ENCODE results near the gene EREG.
"Not testable (repeated sequence)": the region's sequence is repeated elsewhere in the genome, so short reads cannot be mapped to it uniquely, and the experiment has no call there.

EREG gene

DNA sequence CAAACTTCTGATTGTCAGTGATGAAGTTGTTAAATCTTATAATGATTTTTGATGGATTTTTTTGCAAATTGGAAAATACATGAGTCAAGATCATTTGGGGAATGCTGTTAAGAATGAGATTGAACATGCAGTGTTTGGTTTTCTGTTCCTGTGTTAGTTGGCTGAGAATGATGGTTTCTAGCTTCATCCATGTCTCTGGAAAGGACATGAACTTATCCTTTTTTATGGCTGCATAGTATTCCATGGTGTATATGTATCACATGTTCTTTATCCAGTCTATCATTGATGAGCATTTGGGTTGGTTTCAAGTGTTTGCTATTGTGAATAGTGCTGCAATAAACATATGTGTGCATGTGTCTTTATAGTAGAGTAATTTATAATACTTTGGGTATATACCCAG is 24.5 kb upstream of the EREG start:
- in situ Hi-C loops (cut with MboI; ENCODE audit: low sequenced_read_pairs), result not testable (repeated sequence)

DNA sequence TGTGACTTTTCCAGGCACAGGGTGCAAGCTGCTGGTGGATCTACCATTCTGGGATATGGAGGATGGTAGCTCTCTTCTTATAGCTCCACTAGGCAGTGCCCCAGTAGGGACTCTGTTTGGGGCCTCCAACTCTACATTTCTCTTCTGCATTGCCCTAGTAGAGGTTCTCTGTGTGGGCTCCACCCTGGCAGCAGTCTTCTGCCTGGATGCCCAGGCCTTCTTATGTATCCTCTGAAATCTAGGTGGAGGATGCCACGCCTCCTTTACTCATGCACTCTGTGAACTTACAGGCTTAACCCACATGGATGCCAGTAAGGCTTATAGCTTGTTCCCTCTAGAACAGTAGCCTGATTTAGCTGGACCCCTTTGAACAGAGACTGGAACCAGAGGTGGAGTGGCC is 20.9 kb upstream of the EREG start:
- in situ Hi-C loops (cut with MboI; ENCODE audit: low sequenced_read_pairs), result no loop called here

DNA sequence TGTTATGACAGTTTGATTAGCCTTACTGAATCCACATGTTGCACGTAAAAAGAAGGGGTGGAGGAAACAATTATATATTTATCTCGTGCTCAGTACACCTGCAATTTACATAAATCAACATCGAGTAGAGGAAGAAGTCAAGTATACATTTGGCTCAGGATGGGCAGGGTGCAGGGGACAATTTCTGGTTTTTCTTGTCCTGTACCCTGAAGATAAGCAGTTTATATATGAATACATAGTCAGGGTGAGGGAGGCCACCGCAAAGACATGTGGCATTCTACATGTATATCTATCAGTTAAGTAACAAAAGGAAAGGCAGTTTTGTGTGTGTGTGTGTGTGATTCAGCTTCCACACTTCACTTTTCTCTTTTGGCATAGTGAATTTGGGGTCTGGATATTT is 11.1 kb upstream of the EREG start:
- in situ Hi-C loops (cut with MboI; ENCODE audit: low sequenced_read_pairs), result no loop called here

DNA sequence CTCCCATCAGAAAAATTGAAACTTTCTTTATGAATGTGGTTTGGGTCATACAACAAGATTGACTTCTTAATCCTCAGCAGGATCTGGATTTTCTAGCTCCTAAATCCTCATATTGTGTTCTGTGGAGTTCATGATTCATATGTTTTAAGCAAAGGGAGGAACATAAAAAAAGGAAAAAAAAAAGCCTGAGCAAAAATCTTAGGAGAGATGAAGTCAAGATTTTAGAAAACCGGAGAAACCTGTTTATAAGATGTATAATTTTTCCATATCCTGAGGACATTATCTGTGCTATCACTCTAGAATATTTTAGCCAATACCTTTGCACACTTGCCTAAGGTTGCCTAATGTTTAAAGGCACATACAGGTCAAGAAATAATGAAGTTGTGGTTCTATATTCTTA is 7.0 kb upstream of the EREG start:
- in situ Hi-C loops (cut with MboI; ENCODE audit: low sequenced_read_pairs), result no loop called here

DNA sequence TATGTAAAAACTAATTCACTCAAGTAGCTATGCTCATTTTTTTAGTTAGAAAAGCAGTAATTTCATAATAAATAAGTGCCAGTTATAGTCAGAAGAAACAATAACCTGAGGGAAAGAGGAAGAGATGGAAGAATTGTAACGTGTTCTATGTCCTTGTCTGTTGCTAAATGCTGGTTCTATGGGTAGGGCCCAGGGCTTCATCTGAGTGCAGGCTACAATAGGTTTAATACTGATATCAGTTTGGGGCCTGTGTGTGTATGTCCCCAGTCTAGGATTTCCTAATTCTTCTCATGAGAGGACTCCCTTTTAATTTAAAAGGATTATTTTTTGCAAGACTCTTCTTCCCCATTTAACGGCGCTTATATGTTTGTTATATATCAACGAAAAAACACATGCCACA is 3.3 kb upstream of the EREG start:
- in situ Hi-C loops (cut with MboI; ENCODE audit: low sequenced_read_pairs), result no loop called here

DNA sequence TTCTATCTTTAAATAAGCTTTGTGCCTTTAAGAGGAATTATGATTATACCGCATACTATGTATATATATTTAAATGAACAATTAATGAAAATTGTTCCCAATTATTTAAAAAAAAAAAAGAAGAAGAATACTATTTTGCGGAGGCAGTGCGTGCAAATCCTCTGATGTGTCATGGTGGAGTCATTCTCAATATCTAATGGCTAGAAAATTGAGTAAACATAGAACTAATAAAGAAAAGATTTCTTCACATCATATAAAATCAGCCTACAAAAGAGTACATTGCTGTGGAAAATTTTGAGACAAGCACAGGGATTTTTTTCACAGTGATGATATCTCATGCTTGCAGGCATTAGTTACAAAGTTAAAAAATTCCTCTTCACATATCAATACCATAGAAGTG is 2.6 kb upstream of the EREG start:
- in situ Hi-C loops (cut with MboI; ENCODE audit: low sequenced_read_pairs), result no loop called here

DNA sequence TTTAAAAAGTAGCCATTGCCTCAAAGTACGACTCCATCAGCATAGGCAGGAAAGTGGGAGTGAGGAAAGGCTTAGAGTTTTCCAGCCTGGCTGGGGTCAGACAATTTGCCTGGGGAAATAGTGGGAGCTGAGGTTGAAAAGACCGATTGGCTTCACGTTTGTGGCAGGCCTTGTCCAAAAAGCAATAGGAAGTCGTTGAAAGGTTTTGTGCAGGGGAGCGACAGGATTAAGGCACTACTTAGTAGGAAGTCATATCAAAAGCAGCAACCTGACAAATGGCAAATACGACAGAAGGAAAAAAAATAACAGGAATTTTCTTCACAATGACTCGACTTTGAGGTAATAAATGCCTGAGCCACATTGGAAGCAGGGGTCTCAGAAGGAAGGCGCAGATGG is 691 bp upstream of the EREG start:
- in situ Hi-C loops (cut with MboI; ENCODE audit: low sequenced_read_pairs), result no loop called here

DNA sequence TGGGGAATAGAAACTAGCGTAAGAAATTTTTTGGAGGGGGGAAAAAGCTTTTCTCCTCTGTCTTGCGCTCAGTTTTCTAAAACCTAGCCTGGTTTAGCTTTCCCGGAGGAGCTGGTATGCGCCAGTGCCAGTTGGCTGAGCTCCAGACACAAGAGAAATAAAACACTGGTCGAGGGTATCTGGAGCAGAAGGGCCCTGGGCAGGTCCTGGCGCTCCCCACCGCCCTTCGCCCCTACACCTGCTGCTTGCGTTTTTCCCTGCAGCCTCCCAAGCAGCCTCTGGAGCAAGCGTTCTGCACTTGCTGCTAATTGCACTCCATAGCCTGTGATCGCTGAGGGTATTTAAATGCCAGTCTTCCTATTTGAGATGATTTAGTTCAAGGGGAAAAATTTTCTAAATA is 816 bp downstream of the EREG start:
- in situ Hi-C loops (cut with MboI; ENCODE audit: low sequenced_read_pairs), result no loop called here

DNA sequence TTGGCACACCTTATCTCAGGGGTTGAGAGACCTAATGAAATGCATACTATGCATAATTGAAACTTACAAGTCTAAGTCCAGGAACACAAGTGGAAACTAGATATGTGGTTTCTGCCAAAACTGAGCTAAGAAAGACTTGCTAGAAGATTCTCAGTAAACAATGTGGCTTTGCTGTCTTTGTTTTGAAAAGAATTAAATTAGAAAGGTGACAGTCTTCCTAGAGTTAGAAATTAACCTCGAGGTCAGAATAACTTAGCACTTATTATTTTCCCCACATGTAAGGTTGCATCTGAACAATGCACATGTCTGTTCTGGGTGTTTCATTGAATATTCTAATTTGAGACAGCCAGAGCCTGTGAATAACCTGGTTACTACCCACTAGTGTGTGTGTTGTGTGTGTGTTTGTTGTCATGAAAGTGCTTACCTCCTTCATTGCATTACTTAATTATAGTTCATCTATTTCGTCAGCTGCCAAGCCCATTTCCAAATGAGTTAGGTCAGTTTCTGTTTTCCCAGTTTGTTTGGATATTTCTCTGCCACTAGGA is 1.5 kb downstream of the EREG start:
- in situ Hi-C loops (cut with MboI; ENCODE audit: low sequenced_read_pairs), result no loop called here

DNA sequence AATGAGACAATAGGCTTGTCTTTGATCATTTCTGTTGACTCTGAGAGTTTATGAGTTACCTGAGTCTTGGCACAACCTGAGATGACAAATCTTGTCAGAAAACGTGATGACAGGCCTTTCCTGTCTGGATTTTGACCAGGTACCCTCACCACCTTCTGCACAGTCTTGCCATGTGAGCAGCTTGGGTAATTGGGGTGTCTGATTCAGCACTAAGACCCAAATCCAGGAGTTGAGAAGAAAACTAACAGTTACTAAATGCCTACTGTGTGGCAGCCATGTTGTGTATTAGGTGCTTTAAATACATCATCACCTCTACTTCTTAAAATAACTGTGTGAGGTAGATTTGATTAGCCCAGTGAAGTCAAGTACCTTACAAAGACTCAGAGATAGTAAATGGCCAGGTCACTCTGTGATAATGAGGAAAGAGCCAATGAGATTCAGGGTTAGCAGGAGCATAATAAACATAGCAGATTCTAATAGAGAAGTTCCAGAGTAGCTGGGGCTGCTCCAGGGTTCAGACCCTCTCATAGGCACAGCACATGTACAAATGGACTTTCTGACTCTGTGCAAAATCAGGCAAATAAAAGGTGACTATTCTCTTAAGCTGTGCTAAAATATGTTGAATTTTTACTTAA is 2.8 kb downstream of the EREG start:
- in situ Hi-C loops (cut with MboI; ENCODE audit: low sequenced_read_pairs), result no loop called here

DNA sequence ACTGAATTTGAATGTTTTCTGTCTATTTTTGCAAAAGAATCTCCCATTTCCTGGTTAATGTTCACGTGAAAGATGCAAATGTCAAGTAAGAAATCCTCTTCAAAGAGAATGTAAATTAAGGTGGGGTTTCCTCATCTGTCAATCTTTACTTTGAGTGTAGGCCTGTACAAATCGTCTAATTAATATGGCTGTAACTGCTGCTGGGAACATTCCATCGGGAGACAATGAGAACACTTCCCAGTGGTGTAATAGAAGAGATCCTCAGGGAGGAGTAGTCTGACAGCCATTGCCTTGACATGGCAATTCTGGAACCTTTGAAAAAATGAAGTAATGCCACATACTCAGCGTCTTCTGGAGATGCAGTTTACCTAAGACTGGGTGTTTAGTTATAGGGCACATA is 3.7 kb downstream of the EREG start:
- in situ Hi-C loops (cut with MboI; ENCODE audit: low sequenced_read_pairs), result no loop called here

DNA sequence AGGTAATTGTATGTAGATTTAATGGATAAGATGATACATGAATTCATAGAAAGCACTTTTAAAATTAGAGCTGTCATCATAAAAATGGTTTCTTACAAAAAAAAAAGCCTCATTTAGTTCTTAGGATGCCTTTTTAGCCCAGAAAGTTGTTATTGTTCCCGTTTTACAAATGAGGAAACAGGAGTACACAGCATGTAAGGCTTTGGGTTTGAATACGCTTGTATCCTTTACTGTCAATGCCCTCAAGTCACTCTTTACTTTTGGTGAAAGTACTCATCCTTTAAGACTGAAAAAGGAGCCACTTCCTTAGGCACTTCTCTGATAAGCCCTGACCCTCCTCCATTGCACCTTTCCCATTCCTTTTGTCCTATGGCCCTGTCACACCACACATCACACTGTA is 4.9 kb downstream of the EREG start:
- in situ Hi-C loops (cut with MboI; ENCODE audit: low sequenced_read_pairs), result no loop called here

DNA sequence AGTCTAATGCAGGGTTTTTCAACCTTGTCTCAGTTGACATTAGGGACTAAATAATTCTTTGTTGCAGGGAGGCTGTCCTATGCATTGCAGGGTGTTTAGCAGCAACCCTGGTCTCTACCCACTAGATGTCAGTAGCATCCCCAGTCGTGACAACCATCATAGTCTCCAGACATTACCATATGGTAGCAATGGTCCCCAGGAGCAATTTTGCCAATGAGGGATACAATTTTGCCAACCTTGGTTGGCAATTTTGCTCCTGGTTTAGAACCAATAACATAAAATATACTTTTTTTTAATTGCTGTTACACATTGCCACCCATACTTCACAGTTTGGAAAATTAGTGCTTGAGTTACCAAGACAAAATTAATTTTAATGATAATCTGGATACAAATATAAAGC is 6.0 kb downstream of the EREG start:
- in situ Hi-C loops (cut with MboI; ENCODE audit: low sequenced_read_pairs), result no loop called here

DNA sequence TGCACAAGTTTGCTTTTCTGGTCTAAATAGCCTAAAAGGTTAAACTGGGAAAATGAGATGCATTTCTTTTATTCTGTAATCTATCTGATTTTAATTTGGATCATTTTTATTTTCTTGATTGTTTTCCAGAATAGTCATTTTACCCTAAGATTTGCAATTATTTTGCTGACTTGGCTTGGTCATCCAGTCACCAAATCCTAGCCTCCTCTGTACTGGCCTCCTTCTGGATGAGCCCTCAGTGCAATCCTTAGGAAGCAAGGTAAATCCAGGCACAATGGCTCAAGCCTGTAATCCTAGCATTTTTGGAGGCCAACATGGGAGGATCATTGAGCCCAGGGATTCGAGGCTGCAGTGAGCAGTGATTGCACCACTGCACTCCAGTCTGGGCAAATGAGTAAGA is 9.2 kb downstream of the EREG start:
- in situ Hi-C loops (cut with MboI; ENCODE audit: low sequenced_read_pairs), result no loop called here

DNA sequence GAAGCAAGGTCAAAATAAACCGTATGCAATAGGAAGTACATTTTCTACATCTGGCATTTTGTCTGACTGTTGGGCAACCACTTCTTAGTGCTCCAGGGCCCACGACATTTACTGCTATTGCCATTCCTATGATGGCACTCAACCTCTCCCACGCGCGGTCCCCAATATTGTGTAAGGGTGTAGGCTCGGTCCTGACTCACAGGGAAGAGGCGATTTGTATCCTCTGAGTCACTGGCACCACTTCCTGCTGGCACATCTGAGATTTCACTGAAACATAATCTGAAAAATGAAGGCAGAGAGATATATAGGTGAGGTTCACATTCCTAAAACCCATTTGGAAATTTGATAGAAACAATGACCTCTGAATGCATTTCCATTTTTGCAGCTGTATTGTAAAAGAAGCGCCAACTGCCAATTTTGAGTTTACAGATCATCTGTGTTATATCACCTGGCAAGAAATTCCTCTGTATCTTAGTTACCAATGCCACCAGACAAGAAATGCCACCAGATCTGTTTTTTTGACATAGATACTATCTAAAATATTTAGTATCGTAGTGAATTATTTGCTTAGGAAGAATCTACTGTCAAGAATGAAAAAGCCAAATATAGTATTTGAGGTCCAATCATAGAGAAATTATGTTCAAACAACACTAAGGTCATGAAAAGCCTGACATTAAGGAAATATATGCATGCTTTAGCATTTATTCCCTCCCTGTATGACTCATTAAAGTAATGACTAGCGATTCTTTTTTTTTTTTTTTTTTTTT is 9.8 kb downstream of the EREG start:
- in situ Hi-C loops (cut with MboI; ENCODE audit: low sequenced_read_pairs), result loop anchor here (25.0 kb wide), 1 partner anchor 288 kb away; no protein-coding TSS in a partner anchor

DNA sequence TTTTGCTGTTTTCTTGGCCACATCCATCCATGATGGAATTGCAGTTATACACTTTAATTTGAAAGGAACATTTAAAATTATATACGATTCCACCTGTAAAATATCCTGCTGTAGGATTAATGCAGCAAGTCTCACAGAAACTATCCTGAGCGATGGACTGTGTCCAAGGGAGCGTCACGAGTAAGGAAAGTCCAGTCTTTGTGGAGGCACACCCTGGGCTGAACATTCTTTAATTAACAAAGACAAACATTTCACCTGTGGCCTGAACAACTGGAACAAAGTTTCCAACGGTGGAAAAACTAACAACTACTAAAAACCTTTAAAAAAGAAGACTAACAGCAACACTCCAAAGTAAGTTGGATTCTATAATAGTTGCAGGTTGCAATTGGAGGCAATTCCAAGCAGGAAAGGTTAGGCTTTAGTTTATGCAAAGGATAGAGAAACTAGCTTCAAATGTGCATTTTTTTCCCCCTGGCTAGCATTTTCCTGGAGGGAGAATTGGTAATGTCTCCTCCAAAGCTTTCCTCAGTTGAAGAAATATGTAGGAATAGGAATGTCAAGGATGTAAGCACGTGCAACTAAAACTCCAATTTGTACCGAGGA is 11.0 kb downstream of the EREG start:
- in situ Hi-C loops (cut with MboI; ENCODE audit: low sequenced_read_pairs), result loop anchor here (25.0 kb wide), 1 partner anchor 286 kb away; no protein-coding TSS in a partner anchor

DNA sequence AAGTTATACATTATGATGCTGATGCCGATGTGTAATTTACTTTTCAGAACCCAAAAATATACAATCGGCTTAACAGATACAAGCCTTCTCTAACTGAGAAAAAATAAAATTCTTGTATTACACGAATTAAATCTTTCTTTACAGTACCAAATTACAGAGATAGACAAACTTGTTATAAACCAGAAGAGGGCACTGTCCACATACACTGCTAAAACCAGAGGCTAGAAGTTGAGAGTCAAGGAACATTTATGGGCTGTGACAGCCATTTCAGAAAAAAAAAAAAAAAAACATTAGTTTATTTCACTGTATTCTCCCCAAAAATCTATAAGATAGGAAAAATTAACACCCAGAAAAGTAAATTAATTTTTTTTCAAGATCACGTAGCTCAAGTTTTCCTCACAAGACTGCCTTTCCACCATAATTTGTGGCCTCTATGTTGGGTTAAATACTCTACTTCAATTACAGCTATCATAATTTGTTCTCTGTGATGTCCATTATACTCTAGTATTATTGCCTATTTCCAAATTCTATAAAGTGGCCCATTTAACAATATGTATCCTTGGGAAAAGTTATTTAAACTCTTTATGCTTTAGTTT is 12.0 kb downstream of the EREG start:
- in situ Hi-C loops (cut with MboI; ENCODE audit: low sequenced_read_pairs), result loop anchor here (25.0 kb wide), 1 partner anchor 285 kb away; no protein-coding TSS in a partner anchor

DNA sequence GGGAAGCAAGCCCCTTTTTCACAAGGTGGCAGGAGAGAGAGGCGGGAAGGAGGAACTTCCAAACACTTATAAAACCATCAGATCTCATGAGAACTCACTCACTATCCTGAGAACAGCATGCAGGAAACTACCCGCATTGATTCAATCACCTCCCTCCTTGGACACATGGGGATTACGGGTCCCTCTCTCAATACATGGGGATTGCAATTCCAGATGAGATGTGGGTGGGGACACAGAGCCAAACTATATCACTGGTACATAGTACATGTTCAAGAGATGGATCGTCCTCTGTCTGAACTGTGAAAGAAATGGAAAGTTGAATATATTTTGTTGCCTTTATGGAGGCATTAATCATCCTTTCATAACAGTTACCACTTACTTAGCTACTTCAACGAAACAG is 12.8 kb downstream of the EREG start:
- in situ Hi-C loops (cut with MboI; ENCODE audit: low sequenced_read_pairs), result loop anchor here (25.0 kb wide), 1 partner anchor 285 kb away; no protein-coding TSS in a partner anchor

DNA sequence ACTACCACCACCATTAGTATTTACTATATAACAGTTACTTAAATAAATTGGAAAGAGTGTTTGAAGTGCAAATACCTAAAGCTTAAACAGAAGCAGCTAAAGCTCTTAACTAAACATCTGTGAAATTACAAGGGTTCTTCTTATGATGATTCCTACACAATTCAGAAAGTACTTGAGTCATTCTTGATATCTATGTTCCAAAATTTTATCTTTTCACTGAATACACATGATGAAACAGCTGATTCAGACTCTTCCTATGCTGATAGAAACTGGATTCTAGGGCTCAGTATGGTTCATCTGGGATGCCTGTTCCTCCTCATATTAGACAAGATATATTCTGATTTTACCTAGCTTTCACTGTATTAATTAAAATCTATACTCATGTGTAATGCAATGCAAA is 13.6 kb downstream of the EREG start:
- in situ Hi-C loops (cut with MboI; ENCODE audit: low sequenced_read_pairs), result loop anchor here (25.0 kb wide), 1 partner anchor 284 kb away; no protein-coding TSS in a partner anchor

DNA sequence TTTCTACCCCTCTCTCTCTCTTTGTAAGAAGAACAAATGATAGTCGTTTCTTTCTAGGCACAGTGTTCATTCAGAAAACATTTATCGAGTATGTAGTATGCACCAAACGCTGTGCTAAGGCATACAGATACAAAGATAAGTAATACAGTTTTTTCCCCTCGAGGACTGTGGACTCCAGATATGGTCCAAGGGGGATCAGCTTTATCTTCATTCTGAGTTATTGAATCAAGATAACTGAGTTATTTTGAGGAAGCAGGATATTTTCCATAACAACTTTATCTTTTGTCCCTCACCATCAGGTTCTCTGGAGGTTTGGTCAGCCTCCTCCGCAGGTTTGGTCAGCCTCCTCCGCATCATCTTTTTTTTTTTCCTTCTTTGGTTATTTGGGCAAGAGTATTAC is 15.0 kb downstream of the EREG start:
- in situ Hi-C loops (cut with MboI; ENCODE audit: low sequenced_read_pairs), result loop anchor here (25.0 kb wide), 1 partner anchor 282 kb away; no protein-coding TSS in a partner anchor

DNA sequence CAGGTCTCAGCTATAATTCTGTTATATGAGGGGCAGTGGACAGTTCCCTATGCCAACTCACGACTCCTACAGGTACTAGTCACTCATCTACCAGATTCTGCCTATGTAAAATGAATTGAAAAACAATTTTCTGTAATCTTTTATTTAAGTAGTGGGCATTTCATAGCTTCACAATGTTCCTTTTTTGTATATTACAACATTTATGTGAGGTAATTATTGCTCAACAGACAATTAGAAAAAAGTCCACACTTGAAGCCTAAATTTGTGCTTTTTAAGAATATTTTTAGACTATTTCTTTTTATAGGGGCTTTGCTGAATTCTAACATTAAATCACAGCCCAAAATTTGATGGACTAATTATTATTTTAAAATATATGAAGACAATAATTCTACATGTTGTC is 20.4 kb downstream of the EREG start:
- in situ Hi-C loops (cut with MboI; ENCODE audit: low sequenced_read_pairs), result loop anchor here (25.0 kb wide), 1 partner anchor 277 kb away; no protein-coding TSS in a partner anchor
